NCI-H510A (cell line): Measurements from ENCODE around the gene CLDN6.
"Not testable (repeated sequence)": the region's sequence is repeated elsewhere in the genome, so short reads cannot be mapped to it uniquely, and the experiment has no call there.

Experiments
- DNase-seq: peaks from one replicate; lab custom pipeline; 2025; lab: John Stamatoyannopoulos, UW

Gene CLDN6

DNA sequence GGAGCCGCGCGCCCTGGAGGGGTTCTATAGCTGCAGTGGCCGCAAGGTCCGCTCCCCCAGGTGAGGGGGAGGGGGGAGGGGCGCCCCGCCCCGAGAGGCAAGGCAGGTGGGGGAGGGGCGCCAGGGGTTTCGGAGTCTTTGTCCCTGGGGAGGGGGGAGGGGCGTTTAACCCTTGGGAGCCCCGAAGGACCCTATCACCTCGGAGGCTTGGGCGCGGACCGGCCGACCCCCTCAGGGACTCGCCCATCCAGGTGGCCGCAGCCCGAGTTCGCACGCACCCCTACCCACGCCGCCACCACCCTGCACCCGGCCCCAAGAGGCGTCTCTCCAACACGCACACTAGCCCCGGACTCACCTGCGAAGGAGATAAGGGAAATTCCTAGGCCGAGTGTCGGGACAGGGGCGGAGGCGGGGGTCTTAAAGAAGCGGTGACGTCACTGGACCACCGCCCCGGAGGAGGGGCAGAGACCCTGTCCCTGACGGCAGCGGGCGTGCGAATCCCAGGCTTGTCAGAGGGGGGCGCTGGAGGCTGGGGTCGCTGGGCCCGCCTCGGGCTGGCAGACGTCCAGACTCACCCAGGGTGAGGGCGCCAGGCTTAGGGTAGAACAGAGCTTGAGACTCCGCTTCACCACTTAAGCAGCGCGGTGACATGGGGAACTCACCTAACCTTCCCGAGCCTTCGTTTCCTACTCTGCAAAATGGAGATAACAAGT is at the start of gene CLDN6:
Gene CLDN6, minus strand, starts transcription at position 390 of the 713 bp plus-strand sequence. CDS start 2,162 bp downstream, outside the sequence.
- DNase-seq, result no peak

DNA sequence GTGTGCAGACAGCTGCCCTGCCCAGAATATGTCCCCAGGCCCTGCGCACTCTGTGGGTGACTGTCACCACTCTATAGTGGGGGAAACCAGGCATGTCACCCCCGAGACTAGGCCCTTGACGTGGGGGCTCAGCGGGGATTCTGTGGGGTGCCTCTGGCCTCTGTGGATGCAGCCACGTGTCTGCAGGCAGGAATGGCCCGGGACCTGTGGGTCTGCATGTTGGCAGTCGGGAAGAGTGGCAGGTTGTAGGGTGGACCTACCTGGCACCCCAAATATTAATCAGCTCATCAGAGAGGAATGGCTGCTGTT is 48.4 kb upstream of the CLDN6 start:
- no peak for DNase-seq

DNA sequence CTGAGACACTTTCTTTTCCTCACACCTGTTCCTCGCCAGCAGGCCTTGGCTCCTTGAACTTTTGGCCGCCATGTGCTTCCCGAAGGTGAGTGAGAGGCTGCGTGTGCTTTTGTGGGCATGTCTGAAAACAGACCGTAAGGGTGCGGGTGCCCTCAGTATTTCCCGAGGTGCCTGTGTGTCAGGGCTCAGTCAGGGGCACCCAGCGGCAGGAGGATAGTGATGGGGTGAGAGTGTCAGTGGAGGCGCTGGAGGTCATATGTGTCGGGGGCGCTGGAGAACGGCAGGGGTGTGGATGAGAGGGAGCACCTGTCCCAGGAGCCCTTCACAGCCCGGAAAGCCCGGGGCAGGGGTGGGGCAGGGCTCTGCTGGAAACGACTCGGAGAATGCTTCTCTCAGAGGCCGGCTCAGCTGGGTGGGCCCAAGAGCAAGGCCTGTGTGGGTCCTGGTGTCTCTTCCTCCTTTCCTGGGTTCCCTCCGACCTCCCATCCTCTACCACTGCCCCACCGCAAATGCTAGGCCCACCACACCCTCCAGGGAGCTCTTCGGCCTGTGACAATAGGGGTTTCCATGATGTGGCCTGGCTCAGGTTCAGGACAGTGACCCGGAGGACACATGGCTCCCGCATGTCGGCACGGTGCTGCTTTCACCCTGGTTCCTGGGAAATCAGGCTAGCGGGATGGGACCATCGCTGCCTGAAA is 47.9 kb upstream of the CLDN6 start:
- DNase-seq, result no peak

- no peak for DNase-seq
These were observed 47.2 kb upstream of the CLDN6 start, which contains the start of gene IL32 for GRCh38 chr16:3065069-3065741. IL32 (plus strand) TSS chr16:3065640; CDS start chr16:3065812, 172 bp downstream.

DNA sequence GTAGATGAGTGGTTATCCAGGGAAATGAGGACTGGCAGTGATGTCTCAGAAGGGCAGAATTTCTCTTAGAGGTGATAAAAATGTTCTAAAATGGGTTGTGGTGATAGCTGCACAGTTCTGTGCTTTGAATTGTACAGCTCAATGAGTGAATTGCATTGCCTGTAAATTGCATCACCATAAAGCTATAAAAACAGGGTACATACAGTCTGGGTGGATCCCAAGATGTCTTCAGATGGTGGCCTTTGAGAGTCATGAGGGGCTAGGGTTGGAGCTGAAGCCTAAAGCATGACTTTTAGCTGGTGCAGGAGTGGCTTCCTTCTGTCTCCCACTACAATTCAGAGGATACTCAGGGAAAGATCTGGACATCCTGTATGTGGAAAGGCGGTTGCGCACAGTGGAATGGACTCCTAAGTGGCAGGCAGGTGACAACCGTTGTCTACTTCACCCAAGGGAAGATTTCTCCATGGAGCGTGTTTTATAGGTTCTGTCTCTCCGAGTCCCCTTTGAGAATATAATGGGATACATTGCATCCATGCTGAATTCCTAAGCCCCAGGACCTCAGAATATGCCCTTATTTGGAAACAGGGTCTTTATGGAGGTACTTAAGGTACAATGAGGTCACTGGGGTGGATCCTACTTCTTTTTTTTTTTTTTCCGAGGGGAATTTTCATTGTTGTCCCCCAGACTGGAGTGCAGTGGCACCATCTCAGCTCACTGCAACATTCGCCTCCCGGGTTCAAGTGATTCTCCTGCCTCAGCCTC is 45.8 kb upstream of the CLDN6 start:
- no peak for DNase-seq

- no peak for DNase-seq
These were observed 44.6 kb upstream of the CLDN6 start for GRCh38 chr16:3062553-3062952.

DNA sequence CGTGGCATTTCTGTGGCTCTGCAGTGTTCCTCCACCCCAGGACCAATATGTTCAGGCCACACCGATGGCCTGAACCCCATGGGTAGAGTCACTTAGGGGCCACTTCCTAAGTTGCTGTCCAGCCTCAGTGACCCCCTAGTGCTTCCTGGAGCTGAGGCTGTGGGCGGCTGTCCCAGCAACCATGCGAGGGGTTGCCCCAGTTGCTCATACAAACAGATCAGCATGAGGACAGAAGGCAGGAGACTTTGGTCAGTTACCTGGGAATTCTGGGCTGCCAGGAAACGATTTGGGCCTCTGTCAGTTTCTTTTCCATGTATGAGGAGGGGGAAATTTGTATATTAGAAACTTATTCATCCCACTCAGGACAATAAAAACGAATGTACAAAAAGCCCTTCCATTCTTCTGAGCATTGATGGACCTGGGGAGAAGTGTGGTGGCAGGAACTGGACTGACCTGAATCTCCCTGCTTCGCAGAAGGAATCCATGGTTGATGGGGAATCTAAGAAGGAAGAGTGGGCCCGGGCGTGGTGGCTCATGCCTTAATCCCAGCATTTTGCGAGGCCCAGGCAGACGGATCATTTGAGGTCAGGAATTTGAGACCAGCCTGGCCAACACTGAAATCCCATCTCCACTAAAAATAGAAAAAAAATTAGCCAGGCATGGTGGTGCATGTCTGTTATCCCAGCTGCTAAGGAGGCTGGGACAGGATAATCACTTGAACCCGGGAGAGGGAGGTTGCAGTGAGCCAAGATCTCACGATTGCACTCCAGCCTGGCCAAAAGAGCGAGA is 42.5 kb upstream of the CLDN6 start:
- no peak for DNase-seq

GRCh38 chr16:3059723-3060242 is 41.8 kb upstream of the CLDN6 start:
- no peak for DNase-seq

DNA sequence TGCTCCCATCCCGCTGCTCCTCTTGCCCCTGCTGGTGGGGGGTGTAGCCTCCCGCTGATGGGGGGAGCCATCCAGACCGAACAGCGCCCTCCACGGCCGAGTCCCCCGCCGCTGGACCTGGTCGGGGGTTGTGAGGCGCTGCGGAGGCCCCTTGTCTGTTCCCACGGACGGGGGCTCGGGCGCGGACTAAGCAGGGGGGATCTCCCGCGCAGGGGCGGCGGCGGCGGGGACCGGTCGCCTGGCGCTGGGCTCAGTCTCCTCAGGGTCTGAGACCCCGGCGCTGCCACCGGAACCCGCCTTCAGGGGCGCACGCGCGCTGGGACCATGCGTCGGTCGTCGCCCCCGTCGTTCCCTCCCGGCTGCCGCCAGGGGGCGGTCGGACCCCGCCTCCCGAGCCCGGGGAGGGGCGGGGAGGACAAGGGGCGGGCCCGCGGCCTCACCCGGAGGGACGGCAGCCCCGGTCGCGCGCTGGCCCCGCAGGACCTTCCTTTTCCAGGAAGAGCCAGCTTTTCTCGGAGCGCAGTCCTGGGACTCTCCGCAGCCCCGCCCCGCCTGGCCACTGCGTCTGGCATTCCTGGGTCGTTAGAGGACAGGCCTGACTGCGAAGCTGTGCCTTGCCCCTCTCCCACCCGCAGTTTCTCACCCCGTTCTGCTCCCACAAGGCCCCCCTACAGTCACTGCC is 41.2 kb upstream of the CLDN6 start:
- no peak for DNase-seq

DNA sequence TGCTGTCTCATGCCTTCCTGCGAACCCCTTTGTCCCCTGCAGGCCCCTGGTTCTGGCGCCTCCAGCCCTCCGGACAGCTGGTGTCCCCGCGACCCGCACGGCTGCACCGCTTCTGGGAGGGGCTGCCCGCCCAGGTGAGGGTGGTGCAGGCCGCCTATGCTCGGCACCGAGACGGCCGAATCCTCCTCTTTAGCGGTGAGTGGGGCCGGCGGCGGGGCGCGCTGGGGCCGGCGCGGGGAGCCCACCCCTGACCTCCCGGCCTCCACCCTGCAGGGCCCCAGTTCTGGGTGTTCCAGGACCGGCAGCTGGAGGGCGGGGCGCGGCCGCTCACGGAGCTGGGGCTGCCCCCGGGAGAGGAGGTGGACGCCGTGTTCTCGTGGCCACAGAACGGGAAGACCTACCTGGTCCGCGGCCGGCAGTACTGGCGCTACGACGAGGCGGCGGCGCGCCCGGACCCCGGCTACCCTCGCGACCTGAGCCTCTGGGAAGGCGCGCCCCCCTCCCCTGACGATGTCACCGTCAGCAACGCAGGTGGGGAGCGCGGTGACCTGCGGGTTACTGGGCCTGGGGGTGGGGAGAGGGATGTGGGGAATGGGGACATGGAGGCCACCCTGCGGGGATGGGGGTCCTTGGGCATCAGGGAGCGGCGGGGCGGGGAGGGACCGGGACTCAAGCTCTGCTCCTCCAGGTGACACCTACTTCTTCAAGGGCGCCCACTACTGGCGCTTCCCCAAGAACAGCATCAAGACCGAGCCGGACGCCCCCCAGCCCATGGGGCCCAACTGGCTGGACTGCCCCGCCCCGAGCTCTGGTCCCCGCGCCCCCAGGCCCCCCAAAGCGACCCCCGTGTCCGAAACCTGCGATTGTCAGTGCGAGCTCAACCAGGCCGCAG is 40.4 kb upstream of the CLDN6 start:
- DNase-seq, result no peak

DNA sequence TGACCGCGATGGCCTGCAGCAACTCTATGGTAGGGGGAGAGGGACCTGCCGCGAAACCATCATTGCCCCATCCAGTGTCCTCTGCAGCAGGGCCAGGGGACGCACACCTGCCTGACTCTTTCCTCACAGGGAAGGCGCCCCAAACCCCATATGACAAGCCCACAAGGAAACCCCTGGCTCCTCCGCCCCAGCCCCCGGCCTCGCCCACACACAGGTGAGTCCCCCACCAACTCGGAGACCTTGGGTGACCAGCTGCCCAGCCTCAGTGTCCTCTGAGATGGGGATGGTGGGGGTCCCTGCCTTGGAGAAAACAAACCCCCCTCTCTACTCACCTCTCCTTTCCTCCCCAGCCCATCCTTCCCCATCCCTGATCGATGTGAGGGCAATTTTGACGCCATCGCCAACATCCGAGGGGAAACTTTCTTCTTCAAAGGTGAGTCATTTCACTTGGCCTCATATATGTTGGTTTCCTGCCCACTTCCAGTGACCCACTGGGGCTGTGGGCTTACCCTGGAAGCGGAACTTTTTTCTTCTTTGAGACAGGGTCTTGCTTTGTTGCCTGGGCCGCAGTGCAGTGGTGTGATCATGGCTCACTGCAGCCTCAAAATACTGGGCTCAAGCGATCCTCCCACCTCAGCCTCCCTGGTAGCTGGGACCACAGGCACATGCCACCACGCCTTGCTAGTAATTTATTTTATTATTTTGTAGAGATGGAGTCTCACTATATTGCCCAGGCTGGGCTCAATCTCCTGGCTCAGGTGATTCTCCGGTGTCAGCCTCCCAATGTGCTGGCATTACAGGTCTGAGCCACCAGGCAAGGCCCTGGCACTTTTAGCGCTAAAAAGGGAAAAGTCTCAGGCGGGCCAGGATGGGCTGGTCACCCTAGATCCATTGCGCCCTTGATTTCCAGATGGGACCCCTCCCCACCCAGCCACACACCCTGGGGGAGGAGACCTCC is 39.5 kb upstream of the CLDN6 start:
- DNase-seq, result no peak

DNA sequence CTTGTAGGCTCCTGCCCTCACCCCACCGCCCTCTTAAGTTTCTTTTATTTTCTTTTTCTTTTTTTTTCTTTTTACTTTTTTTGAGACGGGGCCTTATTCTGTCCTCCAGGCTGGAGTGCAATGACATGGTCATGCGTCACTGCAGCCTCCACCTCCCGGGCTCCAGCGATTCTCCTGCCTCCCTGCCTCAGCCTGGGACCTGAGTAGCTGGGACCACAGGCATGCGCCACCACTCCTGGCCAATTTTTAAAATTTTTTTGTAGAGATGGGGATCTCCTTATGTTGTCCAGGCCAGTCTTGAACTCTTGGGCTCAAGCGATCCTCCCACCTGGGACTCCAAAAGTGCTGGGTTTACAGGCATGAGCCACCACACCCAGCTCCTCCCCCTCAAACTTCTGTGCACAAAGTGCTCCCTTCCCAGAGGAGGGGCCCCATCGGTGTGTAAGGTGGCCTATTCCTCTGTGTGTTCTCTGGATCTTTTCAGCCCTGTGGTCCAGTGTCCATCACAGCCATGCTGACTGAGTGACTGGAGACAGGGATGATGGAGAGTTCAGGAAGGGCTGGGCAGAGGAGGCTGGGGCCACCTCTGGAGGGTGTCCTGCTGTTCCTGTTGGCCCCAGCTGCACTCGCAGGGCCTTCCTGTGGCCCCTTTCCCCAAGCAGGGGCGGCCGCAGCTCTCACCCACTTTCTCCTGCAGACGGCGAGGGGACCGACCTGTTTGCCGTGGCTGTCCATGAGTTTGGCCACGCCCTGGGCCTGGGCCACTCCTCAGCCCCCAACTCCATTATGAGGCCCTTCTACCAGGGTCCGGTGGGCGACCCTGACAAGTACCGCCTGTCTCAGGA is 38.6 kb upstream of the CLDN6 start:
- DNase-seq, result no peak

- not testable (repeated sequence) for DNase-seq
These were observed 37.7 kb upstream of the CLDN6 start for GRCh38 chr16:3055734-3056115.

DNA sequence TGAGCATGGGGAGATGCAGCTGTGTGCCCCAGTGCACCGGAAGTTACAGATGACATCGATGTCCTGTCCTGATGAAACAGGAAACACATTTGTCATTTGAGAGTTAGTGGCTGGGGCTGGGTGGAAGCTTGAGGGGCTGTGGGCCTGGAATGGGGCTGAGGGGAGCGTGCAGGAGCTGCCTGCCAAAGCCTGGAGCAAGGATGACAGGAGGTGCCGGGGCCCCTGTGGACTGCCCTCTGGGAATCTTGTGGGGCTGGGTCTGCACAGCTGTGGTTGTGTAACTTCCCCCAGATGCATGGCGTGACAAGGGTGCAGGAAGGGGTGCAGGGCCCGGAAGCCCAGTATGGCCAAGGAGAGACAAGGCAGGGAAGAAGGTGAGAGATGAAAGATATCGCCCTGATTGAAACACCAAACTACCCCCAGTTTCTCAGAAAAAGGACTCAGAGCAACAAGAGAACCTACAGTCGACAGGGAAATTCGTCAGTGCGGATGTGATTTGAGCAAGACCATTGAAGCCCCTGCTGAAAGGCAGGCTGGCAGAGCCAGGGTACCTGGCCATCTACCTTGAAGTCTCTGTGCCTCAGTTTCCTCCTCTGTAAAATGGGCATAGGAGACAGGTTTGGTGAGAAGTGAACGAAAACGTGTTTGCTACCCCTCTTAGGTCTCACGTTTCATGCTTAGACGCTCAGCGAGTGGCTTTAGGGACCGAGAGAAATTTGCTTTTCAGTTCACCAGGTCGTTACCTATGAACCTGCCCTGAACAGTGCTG is 37.2 kb upstream of the CLDN6 start:
- no peak for DNase-seq

DNA sequence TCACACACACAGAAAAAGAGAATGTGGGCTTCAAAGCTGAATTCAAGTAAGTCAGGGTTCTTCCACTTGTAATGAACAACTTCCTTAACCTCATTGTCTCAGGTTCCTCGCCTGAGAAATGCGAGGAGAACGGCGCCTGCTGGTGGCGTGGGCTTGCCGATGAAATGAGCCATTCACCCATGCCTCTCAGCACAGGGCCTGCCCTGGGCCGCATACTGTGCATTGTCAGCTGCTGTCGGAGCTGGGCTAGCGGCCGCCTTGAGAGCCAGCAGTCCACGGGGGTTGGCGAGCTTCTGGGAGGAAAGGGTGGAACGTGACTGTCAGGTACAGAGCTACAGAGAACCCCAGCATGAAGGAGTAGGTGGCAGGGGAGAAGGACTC is 35.3 kb upstream of the CLDN6 start:
- DNase-seq, result not testable (repeated sequence)

- not testable (repeated sequence) for DNase-seq
These were observed 34.8 kb upstream of the CLDN6 start for GRCh38 chr16:3052571-3053329.
